ENCODE data around the gene STAMBPL1. TPM values are rescaled to one million over a fixed set of nuclear protein-coding genes. Genes with fewer than 3 reads are reported as not detected.

Gene STAMBPL1
- total RNA-seq, 4 donors from 2014 or later = 14.4 to 26.3 (median 22.3) TPM

GRCh38 chr10:88964360-88964759 lies 84.3 kb downstream of the STAMBPL1 start:
- ATAC-seq = no peak
- H3K27ac ChIP-seq = no peak overlapping the region

GRCh38 chr10:88964869-88965415 lies 84.9 kb downstream of the STAMBPL1 start:
- Histone ChIP-seq H3K4me1 (peaks cover 0 to 49% (median 5%) of the 10 kb centered on the region in 3 donors), H3K9me3 (no peaks in the 10 kb centered on the region), H3K27me3 (no peaks in the 10 kb centered on the region), H3K36me3 (no peaks in the 10 kb centered on the region), H3K27ac (peak overlapping the region in 3 of 4 donors; percentile 12 to 68 (median 15)), H3K4me3 (no peak overlapping the region)
- no peak for TF ChIP-seq POLR2A (IDR thresholded peaks at IDR 0.05)
- TF ChIP-seq POLR2AphosphoS5 (IDR thresholded peaks at IDR 0.05) = no peak
- TF ChIP-seq CTCF (IDR thresholded peaks at IDR 0.05) = no peak
- WGBS, 2 donors (ENCODE audit: low coverage in 1 of 2) = 37 to 61% methylated on average over 3 of the region's 3 CpGs
- ATAC-seq = no peak

More at GRCh38 chr10:88964360-88964759, 84.3 kb downstream of the STAMBPL1 start:
- 92 to 100% methylated on average over 1 of the region's 1 CpG for WGBS, 2 donors (ENCODE audit: low coverage in 1 of 2)
- H3K27me3 ChIP-seq = no peaks in the 10 kb centered on the region
- H3K9me3 ChIP-seq = no peaks in the 10 kb centered on the region
- TF ChIP-seq EP300 (IDR thresholded peaks at IDR 0.05) = no peak
- no peak for TF ChIP-seq CTCF (IDR thresholded peaks at IDR 0.05)
- no peak for TF ChIP-seq POLR2AphosphoS5 (IDR thresholded peaks at IDR 0.05)
- TF ChIP-seq POLR2A (IDR thresholded peaks at IDR 0.05) = no peak
- H3K4me1 ChIP-seq = peaks cover 0 to 49% (median 5%) of the 10 kb centered on the region in 3 donors
- H3K4me3 ChIP-seq = no peak overlapping the region
- no peaks in the 10 kb centered on the region for H3K36me3 ChIP-seq

- TF ChIP-seq EP300 (IDR thresholded peaks at IDR 0.05) (no peak), CTCF (IDR thresholded peaks at IDR 0.05) (no peak), POLR2AphosphoS5 (IDR thresholded peaks at IDR 0.05) (peak; percentile 13), POLR2A (IDR thresholded peaks at IDR 0.05) (no peak)
- 13 to 26% methylated on average over 3 of the region's 3 CpGs for WGBS, 2 donors (ENCODE audit: low coverage in 1 of 2)
- no peaks in the 10 kb centered on the region for H3K27me3 ChIP-seq
- H3K27ac ChIP-seq = peak overlapping the region; percentile 68 to 76 (median 72)
- H3K4me3 ChIP-seq = no peak overlapping the region
- peaks cover 0 to 67% (median 5%) of the 10 kb centered on the region in 3 donors for H3K4me1 ChIP-seq
- ATAC-seq = no peak
- no peaks in the 10 kb centered on the region for H3K36me3 ChIP-seq
- H3K9me3 ChIP-seq = no peaks in the 10 kb centered on the region
Measured at GRCh38 chr10:88966797-88967196, 86.8 kb downstream of the STAMBPL1 start.

GRCh38 chr10:88968391-88968790 lies 88.3 kb downstream of the STAMBPL1 start:
- ATAC-seq = no peak
- H3K27ac ChIP-seq = peak overlapping the region; percentile 68 to 81 (median 75)
- TF ChIP-seq POLR2A (IDR thresholded peaks at IDR 0.05) (no peak), CTCF (IDR thresholded peaks at IDR 0.05) (no peak), POLR2AphosphoS5 (IDR thresholded peaks at IDR 0.05) (no peak), EP300 (IDR thresholded peaks at IDR 0.05) (no peak)
- H3K27me3 ChIP-seq = no peaks in the 10 kb centered on the region
- no peak overlapping the region for H3K4me3 ChIP-seq
- no peaks in the 10 kb centered on the region for H3K9me3 ChIP-seq
- 10 to 35% methylated on average over 2 of the region's 2 CpGs for WGBS, 2 donors (ENCODE audit: low coverage in 1 of 2)
- H3K4me1 ChIP-seq = peaks cover 0 to 82% (median 5%) of the 10 kb centered on the region in 3 donors
- no peaks in the 10 kb centered on the region for H3K36me3 ChIP-seq
